Measurements from ENCODE around the gene MYBPHL.

DNA sequence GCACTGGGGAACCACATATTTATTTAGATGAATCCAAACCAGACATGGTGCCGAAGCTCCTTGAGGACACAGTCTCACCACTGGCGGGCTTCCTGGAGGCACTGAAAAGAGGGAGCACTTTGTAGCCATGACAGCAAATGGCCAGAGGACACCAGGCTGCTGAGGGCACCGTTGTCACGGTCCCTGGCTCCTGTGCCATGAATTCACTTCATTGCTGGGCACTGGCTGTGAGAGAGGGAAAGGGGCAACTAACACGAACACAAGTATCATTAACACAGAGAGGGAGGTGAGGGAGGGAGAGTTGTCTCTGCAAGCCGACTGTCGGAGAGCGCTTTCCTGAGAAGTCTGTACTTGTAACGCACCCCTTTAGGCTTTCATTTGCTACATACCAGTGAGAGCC is 14.4 kb downstream of the MYBPHL start:
- TF ChIP-seq, protein P1, sequence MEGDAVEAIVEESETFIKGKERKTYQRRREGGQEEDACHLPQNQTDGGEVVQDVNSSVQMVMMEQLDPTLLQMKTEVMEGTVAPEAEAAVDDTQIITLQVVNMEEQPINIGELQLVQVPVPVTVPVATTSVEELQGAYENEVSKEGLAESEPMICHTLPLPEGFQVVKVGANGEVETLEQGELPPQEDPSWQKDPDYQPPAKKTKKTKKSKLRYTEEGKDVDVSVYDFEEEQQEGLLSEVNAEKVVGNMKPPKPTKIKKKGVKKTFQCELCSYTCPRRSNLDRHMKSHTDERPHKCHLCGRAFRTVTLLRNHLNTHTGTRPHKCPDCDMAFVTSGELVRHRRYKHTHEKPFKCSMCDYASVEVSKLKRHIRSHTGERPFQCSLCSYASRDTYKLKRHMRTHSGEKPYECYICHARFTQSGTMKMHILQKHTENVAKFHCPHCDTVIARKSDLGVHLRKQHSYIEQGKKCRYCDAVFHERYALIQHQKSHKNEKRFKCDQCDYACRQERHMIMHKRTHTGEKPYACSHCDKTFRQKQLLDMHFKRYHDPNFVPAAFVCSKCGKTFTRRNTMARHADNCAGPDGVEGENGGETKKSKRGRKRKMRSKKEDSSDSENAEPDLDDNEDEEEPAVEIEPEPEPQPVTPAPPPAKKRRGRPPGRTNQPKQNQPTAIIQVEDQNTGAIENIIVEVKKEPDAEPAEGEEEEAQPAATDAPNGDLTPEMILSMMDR (conservative IDR thresholded peaks at IDR 0.05; ENCODE audit: low read depth in 2 of 2) = no peak
- TF ChIP-seq EZH2 (IDR thresholded peaks at IDR 0.05; ENCODE audit: low read depth, unreplicated experiment) (no peak), CREB1 (CRISPR knock-in tag; IDR thresholded peaks at IDR 0.05; ENCODE audit: low read depth) (no peak), ZNF114 (CRISPR knock-in tag; IDR thresholded peaks at IDR 0.05) (no peak), POLR2AphosphoS5 (IDR thresholded peaks at IDR 0.05; ENCODE audit: low read depth) (no peak), EZH2phosphoT487 (IDR thresholded peaks at IDR 0.05; ENCODE audit: unreplicated experiment) (no peak), REST (IDR thresholded peaks at IDR 0.05; ENCODE audit: unreplicated experiment) (no peak), ZNF331 (CRISPR knock-in tag; IDR thresholded peaks at IDR 0.05; ENCODE audit: low read depth) (no peak), JUNB (IDR thresholded peaks at IDR 0.05; ENCODE audit: unreplicated experiment) (no peak)

Measured in GM23338 (cell line).